T47D (cell line): ENCODE measurements around the gene VWC2L.

Experiments used
- DNase-seq, 2 experiments: peaks; one replicate each; pipeline versions ENCODE4 v3.0.0 to v3.0.0-alpha.2; 2011 to 2012; ENCODE audit warnings: low read depth in 1 of 2, low spot score in 1 of 2
- JUND ChIP-seq: IDR thresholded peaks from 2 replicates; pipeline ENCODE4 v1.6.1; 2012; ENCODE audit warnings: low read depth
- in situ Hi-C: cut with HindIII; loops from 2 replicates; pipeline ENCODE4 v1.10.0; 2016; ENCODE audit warnings: low sequenced_read_pairs, low pct_unique_long_range_greater_than_20kb

Gene VWC2L

DNA sequence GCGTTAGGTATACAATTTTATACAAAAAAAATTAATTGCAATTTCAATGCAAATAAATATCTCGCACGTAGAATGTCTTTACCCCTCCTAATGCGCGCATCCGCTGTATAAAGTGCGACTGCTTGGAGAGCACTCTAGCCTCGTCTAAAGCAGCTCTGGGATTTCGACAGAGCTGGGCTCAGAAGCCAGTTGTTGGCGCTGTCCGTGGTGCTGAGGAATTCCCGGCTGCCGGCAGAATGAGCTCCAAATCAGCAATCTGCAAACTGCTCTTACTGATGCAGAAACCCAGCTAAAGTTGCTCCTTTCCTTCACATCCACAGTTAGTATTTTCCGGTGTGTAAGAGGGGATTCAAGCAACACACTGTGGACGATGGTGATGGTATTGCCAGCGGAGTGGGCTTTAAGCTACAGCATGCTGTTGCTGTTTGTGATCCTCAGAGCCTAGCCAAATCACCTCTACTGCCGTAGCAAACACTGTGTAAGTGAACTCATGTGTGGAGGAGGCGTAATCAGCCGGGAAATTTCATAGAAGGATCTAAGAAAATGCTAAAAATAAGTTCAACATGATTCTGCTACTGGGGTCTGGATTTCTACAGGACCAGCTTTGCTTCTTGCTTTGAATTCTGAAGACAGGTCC lies at the start of gene VWC2L:
TSS of gene VWC2L (plus strand) at position 137 of the 637 bp plus-strand sequence. CDS start 3,140 bp downstream, outside the sequence.
- DNase-seq: peak; percentile 18 to 87
- no peak for TF ChIP-seq JUND
- in situ Hi-C loops: no loop called here

DNA sequence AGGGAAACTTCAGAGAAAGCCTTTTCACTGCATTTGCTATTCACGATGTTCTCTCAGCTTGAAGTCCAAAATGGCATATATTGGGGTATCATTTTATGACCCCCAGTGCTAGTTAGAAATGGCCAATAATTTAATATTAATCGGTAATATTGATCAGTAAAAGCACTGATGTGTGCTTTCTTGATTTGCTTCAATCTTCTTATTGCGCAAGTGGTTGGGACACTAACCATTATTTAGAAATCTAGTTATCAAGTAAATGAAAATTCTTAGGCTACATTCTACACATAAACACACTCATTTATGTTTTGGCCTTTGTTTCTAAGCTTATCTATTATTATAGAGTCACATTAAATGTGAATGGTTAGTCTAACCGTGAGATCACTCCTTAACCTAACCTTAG lies 49.7 kb upstream of the VWC2L start:
- TF ChIP-seq JUND: no peak
- in situ Hi-C loops: no loop called here
- DNase-seq: no peak

DNA sequence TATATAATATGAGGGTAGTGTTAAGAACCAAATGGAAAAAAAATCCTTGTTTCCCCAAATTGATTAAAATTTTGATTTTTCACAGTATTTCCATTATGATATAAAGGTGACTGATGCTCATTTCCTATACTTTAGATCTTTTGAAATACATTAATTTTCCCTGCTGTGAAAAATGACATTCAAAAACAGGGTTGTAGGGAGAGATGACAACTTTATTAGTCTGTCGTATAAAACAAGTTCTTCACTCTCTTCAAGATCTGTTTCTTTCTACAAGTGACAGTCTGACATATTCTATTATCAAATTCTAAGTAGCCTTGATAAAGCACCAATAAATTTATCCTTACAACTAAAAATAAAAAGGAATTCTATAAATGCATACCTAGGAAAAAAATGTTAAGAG lies 45.3 kb upstream of the VWC2L start:
- TF ChIP-seq JUND: no peak

GRCh38 chr2:214367171-214367570 lies 43.7 kb upstream of the VWC2L start:
- DNase-seq: no peak
- no peak for TF ChIP-seq JUND
- in situ Hi-C loops: no loop called here

More for the DNA sequence above, 45.3 kb upstream of the VWC2L start:
- in situ Hi-C loops: no loop called here
- no peak for DNase-seq

DNA sequence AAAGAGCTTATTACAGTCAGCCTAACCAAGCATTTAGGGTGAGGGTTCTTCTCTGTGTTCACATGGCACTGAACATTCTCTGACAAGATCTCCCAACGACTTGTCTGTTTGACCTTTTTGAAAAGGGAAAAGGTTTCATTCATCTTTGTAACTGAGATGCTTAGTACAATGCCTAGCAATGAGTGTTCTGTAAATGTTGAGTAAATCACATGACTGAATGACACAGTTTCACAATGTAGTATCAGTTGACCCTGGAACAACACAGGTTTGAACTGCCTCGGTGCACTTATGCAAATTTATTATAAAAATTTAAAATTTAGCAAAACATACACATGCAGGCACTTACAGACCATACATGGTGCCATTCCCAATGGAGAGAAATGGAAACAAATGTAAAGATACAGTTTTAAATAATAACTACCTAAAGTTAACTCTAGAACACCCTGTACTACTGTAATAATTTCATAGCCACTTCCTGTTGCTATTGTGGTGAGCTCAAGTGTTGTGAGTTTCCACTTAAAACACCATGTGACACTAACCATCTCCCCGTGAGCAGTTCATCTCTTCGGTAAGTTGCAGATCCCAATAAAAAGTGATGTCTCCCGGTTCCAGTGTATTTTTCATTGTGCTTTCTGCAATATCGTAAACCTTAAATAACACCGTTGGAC lies 34.1 kb upstream of the VWC2L start:
- DNase-seq: peak in 1 of 2 experiments; percentile 22
- in situ Hi-C loops: no loop called here
- no peak for TF ChIP-seq JUND

DNA sequence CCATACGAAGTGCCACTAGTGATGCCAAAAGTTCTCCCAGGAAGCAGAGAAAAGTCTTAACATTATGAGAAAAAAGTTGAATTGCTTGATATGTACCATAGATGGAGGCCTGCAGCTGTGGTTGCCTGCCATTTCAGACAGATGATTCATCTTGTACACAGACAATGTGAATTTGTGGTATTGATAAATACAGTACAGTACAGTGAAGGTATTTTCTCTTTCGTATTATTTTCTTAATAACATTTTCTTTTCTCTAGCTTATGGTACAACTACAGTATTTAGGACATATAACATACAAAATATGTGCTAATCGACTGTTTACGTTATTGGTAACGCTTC lies 33.6 kb upstream of the VWC2L start:
- TF ChIP-seq JUND: no peak
- no peak for DNase-seq
- in situ Hi-C loops: no loop called here

- TF ChIP-seq JUND: peak; percentile 62; the same call in 1 of the 2 replicates
- in situ Hi-C loops: no loop called here
- peak; percentile 23 to 99 for DNase-seq
These were observed 32.3 kb upstream of the VWC2L start for GRCh38 chr2:214378455-214379103.

GRCh38 chr2:214379227-214379626 lies 31.6 kb upstream of the VWC2L start:
- peak in 1 of 2 experiments; percentile 84 for DNase-seq
- no peak for TF ChIP-seq JUND
- in situ Hi-C loops: no loop called here

- no peak for DNase-seq
- in situ Hi-C loops: no loop called here
- TF ChIP-seq JUND: no peak
These were observed 30.2 kb upstream of the VWC2L start for GRCh38 chr2:214380681-214381080.

DNA sequence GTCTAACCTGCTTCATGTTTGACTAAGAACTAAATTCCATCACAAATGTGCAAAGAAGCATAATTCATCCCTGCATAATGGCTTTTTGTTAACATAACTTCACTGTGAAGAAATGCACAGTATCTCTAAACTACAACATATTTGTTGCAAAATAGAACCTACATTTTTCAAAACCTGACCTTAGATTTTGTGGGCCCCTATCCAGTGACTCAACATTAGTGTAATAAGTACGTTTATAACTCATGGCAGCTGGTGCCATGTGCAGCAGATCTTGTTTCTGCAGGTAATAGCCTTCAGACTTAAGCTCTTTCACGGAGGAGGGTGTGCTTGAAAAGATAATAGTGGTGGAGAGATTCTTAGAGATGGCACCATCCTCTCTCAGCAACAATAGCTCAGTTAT lies 28.6 kb upstream of the VWC2L start:
- DNase-seq: no peak
- in situ Hi-C loops: no loop called here
- no peak for TF ChIP-seq JUND

DNA sequence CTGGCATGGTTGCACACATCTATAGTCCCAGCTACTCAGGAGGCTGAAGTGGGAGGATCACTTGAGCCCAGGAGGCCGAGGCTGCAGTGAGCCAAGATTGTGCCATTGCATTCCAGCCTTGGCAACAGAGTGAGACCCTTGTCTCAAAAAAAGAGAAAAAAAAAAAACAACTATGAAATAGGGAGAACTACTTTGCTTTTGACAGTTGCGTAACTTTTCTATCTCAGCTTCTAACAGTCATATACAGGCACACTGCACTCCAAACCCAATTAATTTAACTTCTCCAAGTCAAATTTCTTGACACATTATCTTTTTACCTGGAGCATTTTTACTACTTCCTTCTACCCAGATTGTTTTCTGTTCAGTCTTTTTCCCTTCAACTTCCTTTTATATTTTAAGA lies 24.1 kb upstream of the VWC2L start:
- TF ChIP-seq JUND: no peak
- in situ Hi-C loops: no loop called here
- DNase-seq: no peak

DNA sequence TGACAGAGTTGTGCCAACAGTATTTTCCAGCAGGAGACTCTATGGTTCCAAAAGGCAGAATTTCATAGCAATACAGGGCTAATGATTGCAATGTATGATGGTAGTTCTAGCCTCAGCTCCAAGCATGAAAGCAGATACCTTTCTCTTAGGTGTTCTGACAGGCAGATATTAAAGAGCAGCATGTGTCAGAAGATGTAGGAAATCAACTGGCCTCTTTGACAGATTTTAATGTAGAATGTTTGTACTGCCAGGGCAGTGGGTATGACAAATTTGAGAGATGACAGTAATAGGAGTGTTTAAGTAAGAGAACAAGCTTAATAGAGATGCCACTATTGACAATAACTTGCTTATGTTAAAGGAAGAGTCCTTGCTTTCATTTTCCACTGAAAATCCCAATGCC lies 21.5 kb upstream of the VWC2L start:
- in situ Hi-C loops: no loop called here
- no peak for DNase-seq
- TF ChIP-seq JUND: no peak

DNA sequence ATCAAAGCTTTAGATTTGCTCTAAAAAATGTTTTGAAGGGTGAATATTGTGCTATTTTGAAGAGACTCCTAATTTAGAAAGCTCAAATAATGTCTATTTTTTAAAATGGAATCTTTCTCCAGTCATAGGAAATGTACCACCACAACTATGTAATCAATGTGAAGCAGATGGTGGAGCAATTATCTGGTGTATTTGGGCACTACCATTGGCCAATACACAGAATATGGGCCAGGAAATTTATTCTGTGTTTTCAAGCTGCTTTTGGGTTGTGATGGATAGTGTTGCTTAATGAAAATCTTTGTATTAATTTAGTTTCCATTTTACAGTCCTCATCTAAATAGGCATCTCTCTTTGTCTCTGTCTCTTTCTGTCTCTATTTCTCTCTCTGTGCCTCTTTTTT lies 17.1 kb upstream of the VWC2L start:
- no peak for TF ChIP-seq JUND
- DNase-seq: no peak
- in situ Hi-C loops: no loop called here
